Measurements from ENCODE around the gene OLIG3.

The OLIG3 gene

DNA sequence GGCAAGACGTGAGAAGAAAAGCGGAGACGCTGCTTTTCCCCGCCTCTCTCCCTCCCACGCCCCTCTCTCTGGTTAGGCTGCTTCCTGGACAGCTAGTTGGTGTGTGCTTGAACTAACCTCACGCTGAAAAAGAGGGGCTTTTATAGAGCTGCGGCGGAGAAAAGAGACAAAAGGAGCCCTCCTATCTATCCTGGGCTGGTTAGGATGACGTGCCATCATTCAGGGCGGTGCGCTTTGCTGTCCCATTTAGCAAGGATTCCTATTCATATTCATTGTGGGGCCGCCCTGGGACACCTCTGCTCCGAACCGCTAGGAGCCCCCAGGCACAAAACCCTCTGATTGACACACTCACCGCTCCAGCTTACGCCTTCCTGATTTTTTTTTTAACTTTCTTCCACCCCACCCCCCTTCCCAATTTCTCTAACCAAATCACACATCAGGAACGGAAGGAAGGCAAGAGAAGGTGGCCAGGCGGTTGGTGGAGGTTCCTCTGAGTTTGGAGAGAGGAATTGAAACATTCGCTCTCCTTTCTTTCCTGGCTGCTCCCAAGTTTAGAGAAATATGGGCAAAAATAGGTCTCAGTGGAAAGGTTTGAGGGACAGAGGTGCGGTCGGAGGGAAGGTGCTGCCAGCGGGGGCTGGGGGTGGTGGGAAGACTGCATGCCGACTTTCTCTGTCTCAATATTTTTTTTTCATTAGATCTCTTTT, at the start of gene OLIG3:
Gene OLIG3, minus strand, starts transcription at position 114 of the 707 bp plus-strand sequence. CDS start 224 bp downstream, outside the sequence.
- no peak for DNase-seq

DNA sequence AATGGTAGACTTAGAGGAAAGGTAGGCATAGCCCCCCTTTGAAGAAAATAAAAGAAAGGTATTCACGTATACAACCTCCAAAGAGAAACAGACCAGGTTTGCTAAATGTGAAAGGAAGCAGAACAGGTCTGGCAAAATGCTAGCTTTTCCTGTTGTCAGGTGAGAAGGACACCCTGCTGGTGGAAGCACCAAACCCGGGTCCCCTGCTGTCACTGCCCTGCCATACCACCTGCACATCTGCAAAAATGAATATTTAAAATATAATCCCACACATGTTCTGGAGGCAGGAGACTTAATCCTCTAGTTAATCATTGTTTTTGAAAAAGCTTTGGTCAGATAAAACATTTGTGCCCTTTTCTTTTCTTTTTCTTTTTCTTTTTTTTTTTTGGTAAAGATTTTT, 48.9 kb upstream of the OLIG3 start:
- DNase-seq, result no peak

DNA sequence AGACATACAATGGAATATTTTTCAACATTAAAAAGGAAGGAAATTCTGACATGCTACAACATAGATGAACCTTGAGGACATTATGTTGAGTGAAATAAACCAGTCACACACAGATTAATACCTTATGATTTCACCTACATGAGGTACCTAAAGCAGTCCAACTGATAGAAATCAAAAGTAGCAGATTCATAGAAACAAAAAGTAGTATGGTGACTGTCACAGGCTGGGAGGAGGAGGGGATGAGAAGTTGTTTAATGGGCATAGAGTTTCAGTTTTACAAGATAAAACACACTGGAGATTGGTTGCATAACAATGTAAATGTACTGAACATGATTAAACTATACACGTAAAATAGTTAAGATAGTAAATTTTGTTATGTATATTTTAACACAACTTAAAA, 48.5 kb upstream of the OLIG3 start:
- no peak for DNase-seq

DNA sequence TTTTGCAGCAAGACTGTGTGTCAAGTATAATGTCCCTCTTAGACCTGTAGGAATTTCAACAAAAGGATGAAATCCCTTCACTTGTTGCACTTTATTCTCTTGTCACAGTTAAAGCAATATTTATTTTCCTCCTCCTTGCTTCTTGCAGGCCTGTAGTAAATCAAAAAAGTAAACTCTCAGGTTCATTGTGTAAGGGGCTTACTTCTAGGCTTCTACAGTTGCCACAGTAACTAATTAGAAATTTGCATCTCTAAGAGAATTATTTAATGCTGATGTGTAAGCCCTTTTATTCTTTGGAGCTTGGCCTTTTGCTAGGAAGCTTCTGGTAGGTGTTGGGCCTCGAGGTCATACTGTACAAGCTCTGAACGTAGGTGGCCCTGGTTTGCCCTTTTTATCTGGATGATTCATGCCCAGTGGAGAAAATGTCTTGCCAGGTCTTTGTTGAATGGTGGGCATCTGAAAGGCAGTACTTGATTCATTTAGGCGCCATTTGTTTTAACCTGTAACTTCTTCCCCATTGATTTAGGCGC, 47.4 kb upstream of the OLIG3 start:
- no peak for DNase-seq

DNA sequence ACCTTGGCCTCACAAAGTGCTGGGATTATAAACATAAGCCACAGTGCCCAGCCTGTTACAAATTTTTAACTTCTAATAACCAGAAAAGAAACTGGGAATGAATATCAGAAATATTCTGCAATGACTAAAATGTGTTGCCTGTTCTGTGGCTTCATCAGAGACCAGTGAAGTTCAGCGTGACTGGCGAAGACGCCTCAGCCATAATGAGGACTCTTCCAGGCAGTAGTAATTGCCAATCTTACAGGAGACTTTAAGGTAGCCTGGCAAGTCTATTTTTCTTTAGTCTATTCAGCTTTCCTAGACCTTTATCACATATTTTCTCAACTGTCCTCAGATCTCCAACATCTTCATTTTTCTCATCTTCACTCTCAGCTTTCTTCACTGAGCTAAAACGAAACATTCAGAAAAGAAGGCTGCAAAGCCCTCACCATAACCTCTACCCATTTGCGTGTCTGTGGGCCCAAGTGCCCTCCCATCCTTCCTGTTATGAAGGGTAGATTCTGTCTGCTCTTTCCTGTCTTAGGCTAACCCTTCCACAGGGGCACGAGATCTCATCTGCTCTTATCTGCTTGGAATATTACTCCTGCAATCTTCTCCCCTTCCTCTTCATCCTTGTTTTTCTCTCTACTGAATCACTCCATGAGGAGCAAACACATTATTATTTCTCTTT, 42.0 kb upstream of the OLIG3 start:
- no peak for DNase-seq

DNA sequence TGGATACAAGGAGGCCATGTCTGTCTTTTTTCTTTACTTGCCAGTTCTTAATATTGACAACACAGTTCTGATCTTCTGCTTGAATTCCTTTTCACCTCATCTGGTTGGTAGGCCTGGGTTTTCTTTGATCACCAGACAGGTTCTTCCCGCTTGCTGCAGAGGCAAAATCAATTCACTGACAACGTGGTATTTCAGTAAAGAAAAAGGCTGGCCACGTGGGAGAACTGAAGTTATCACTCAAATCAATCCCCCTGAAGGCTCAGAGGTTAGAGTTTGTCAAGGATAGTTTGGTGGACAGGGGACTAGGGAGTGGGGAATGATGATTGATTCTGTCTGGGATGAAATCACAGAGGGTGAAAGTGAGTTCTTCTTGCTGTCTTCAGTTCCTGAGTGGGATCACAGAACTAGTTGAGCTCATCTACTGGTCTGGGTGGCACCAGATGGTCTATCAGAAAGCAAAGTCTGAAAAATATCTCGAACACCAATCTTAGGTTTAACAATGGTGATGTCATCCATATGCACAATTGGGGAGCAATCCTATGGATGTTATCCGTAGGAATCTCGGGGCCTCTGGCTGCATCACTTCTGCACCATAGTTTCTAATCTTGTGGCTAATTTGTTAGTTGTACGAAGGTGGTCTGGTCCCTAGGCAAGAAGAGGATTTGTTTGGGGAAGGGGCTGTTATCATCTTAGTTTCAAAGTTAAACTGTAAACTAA, 37.3 kb upstream of the OLIG3 start:
- DNase-seq, result no peak

DNA sequence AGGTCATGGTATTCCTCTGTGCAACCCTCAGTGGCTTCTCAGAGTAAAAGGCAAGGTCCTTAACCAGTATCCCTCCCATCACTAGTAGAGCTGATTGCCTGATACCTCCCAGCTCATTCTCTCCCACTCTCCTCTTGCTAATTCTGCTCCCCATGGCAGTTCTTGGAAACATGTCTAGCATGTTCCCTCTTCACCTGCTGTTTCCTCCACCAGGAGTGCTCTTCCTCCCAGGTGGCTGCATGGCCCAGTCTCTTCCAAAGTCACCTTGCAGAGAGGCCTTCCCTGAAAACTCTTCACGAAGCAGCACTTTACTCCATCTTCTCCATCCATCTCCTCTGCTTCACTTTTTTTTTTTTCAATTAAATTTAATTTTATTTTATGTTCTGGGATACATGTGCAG, 36.2 kb upstream of the OLIG3 start:
- DNase-seq, result no peak

DNA sequence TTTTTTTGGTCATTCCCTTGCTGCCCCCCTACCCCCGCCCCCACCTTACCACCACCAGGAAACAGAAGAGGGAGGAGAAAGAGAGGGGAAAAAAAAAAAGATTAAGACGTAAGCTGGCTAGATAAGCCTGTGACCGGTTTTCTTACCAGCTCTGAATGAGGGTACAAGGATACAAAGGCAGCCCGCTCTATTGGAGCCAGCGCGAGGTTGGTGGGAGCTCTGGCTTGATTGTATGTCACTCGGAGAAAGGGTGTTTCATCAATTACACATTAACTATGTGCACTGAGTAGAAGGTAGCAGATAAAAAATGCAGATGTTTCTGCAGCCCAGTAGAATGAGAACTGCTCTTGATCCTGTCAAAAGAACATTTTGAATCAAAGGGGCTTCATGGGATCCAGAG, 28.6 kb upstream of the OLIG3 start:
- no peak for DNase-seq

DNA sequence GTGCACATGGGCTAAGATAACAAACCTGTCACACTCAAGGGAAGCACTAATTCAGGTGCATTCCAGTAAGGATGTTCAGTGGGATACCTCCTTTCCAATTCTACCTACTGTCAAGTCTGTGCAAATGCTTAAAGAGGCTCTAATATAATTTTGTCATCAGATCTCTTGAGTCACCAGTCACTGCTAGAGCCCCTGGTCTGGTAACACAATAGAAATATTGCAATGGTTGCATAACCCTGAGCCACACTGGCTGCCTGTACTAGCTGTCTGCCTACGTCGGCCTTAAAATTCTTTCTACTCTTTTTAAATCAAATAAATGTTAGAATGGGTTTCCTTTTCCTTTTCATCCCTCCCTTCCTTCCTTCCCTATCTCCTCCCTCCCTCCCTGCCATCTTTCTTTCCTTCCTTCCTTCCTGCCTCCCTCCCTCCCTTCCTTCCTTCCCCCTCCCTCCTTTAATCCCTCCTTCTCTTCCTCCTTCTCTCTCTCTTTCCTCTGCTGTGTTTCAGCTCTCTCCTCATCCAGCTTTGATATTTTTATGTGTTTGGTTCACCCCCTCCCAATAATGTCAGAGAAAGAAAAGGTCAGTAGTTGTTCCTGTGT, 28.1 kb upstream of the OLIG3 start:
- no peak for DNase-seq

DNA sequence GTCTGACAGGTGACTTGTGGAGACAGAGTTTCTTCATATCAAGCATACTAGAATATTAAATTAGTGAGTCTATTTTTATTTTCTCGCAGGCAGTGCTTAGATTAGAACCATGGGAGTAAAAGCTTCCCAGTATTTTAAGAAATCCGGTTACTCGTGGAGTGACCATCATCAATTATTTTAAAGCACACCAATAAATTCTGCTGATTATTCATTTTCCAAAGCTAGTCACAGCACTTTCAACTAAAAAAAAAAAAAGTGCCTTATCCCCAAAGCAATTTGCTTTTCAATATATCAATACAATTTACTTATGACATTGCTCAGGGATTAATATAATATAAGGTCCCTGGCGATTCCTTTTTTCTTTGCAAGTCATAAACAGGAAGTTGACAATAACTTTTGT, 26.3 kb upstream of the OLIG3 start:
- no peak for DNase-seq

DNA sequence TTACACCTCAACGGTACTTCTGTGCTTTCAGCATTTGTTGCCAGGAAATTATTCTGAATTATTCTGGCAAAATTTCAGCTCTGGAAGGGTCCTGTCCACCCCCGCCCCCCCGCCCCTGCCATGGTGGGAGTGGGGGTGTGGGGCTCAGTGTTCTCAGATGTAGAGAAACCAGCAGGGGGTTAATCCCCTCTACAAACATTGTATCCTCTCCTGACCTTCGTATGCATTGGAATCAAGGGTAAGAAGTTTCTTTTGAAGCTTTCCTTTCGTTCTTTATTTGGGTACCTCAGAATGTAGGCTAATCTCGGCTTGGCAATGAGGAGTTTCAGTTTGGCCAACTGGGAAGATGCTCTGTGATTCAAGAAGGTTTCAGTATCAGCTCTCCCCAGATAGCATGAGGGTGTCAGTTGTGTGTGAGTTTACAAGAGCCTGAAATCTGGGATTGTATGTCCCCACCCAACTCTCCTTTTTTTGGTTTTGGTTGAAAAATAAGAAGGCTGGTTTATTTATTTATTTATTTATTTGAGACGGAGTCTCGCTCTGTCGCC, 25.5 kb upstream of the OLIG3 start:
- DNase-seq, result no peak

DNA sequence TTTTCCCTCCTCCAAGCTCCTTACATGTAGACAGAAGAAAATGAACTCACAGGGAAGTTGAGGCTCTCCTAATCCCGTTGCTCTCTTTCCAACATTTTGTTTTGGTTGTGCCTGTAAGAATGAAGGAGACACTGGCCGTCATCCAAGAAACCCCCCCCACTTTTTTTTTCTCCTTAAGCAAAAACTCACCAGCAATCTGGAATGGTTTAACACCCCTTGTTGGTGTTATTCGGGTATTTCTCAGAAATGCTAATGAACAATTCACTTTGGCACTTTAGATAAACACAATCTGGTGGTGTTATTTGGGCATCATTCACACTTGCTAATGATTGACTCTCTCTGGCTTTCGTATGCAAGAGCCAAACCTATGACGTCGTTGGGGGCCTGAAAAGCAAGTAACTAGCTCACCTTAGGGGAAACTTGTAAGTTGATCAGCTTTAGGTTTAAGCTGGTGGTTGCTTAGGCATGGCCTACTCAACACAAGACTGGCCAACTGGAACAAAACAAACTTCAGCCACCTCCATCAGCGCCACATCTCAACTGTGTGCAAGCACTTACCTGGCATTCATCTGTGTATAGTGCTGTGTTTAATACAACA, 24.3 kb upstream of the OLIG3 start:
- DNase-seq, result no peak

DNA sequence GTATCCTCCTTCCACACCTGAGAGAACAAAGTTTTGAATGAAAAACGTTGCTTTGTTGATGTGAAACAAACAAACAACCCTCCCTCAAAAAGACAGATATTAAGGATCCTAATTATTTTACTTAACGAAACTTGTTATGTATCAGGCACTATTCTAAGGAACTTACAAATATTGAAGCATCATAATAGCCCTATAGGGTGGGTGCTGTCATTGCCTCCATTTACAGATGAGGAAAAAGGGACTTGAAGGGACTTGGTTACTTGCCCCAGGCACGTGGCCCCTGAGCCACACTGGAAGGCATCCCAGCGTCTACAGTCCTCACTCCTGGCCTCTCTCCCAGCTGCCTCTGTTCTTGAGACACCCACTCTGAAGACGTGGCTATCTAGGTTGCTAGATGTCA, 20.2 kb upstream of the OLIG3 start:
- no peak for DNase-seq

DNA sequence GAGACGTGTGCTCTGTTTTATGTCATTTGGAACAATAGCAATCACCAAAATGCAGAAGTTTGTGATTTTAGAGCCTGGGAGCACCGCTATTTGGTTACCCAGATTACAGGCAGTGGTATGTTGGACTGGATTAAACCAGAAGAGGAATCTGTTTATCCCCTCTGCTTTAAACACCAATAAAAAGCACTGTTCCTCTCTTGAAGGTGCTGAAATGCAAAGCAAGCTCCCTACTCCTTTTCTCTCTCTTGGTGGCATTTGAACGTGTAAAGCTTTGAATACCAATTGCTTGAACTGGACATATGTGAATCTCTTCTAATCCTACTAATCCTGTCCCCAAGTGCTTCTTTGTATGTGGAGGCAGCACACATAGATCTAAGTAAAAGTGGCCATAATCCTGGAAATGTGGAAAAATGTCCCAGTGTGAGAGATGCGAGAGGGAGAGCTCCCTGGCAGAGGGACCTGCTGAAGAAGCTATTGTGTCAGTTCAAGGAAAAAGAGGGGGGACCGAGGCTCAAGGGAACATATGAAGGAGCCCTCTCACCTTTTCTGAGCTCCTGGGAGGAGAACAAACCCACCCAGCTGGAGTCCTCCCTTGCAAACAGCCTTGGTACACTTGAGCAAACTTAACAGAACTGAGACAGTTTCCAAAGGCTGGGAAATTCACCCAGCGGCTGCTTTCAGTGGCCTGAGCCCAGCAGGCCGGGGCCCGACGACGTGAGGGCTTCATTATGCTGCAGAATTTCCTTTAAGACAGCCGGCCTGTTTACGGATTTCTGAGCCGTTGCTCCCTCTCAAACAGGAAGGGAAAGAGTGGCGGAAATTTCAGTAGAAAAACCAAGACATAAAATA, 18.8 kb upstream of the OLIG3 start:
- no peak for DNase-seq

DNA sequence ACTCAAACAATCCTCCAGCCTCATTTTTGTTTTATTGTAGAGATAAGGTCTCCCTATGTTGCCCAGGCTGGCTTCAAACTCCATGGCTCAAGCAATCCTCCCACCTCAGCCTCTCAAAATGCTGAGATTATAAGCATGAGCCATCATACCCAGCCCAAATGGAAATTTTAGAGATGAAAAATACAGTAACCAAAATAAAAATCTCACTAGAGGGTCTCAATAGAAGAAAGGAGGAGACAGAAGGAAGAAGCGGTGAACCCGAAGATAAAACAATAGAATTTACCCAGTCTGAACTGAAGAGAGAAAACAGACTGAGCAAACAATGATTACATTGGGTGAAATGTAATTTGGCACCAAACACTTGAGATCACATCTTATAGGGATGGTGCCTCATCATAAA, 16.7 kb upstream of the OLIG3 start:
- DNase-seq, result no peak

DNA sequence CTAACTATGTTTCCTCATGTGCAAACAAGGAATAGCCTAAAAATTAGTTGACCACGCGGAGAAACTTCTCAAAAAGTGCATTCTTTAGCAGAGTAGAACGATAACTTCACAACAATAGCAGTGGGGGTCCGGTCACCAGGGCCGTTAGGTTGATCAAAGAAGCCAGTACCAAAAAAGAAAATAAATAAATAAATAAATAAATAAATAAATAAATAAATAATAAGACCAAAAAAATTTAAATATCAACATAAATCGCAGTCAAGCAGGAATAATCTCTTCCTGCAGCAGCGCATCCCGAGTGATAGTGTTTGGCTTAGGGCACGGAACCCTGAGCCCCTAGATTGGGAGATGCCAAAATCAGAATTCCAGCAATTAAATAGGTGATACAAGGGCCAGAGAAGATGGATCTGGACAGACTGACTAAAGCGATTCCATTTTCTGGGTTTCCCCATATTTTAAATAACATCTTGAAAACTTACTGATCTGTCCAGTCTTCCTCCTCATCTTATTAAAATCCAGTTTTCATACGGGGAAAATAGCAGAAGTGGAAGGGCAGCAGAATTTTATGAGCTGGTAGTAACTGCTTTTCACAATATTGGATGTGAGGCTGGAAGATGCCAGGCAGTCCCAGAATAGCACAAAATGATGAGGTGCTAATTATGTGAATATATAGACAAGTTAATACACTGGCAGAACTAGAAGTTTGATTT, 4.4 kb upstream of the OLIG3 start:
- no peak for DNase-seq

DNA sequence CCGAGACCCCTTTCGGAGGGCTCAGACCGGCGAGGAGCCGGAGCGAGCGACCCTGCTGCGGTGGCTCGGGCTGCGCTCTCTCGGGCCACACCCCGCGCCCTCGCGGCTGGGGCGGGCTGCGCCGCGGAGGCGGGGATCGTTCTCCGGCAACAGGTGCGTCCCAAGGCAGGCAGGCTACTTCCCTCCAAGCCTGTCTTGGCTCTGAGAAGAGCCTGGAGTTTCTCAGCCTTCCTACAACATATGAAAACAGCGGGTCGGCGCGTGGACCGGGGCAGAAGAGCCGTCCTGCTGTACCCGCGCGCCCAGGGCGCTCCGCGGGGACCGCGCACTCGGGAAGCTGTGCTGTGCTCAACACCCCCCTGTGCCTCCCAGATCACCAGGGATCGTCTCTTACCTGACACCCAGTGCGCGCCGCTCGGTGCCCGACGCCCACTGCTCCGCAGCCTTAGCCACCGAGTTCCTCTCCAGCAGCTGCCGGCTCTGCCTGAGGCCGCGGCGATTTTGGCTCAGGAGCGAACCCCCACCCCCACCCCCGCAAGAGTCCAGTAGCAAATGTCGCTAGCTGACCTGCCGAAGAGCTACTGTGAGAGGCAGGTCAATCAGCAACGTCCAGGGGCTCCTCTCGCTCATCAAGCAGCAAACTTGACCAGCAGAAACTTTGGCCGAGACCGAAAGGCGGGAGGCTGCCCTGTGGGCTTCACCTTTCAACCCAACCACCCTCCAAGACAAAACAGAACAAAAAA, 3.7 kb upstream of the OLIG3 start:
- DNase-seq, result no peak

DNA sequence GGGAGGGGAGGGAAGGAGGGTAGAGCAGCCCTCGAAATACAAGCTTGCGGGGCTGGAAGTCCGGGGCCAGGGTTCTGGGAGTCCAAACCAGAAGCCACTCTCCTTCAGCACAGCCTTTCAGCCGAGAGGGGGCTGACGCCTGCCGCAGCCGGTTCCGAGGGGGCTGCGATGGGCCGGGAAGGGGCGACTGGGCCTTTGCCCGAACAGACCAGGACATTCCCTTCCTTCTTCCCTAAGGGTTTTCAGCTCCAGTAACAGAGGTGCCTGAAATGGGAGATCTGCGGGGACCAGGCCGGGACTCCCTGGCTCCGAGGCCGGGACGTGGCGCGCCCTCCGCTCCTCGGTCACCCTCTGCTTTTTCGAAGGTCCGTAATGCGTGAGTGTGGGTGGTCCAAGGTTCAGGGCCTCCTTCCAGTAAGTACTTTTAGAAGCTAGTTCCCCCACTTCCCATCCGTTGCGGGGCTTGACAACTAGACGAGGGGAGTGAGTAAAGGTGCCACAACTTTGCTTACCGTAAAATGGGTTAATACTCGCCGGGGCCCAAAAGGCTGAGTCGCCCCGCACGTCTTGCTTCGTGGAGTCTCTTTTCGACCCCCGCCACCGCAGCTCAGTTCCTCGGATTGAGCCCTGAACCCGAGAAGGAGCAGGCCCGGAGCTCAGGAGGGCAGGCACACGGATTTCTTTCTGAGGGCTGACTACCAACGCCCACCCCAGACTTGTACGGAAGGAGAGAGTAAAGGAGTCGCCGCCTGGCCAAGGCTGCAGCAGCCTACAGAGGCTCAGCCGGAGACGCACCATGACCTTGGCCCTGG, 2.9 kb upstream of the OLIG3 start:
- DNase-seq, result no peak

DNA sequence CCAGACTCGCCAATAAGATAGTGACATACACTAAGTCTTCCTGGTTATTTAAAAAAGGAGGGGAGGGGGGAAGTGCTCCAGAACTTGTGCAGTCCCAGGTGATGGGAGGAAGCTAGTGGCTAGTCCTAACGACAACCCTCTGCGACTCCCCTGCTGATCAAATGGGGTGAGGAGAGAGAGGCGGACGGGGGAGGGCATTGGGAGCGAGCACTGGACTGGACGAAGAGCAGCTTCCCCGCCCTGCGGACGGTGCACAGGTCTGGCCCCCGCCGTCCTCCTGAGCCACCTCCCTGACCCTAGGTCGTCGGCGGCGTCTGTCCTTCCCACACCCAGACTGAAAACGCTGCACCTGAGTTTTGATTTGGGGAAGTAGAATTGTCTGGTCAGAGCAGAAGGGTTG, 2.2 kb upstream of the OLIG3 start:
- no peak for DNase-seq
